Panc1 (cell line): ENCODE results near the gene FGL2. TPM values are rescaled to one million over a fixed set of nuclear protein-coding genes. Genes with fewer than 3 reads are reported as not detected.

ENCODE experiments used
- ATAC-seq: fragments of 200-7000 bp; cut with Tn5 transposase; 2 replicates; pipeline ENCODE4 v1.9.1; 2020; ENCODE audit warnings: mild to moderate bottlenecking, moderate library complexity
- BruUV-seq: library from RNA; stranded (reverse); fragments of 400-500 nt; replicated peaks from 2 replicates; lab custom pipeline; 2021; lab: Mats Ljungman, UMichigan
- CTCF ChIA-PET: fragments of 300-600 bp; sonication (Branson Sonifier 250); formaldehyde crosslinking; loops from one replicate; lab custom pipeline; 2022; ENCODE audit warnings: antibody characterized with exemption; lab: Charles Lee
- POLR2A ChIA-PET: fragments of 300-600 bp; sonication (Branson Sonifier 250); formaldehyde crosslinking; loops from one replicate; lab custom pipeline; 2022; ENCODE audit warnings: antibody characterized with exemption; lab: Charles Lee
- DNase-seq: peaks from one replicate; pipeline ENCODE4 v3.0.0-alpha.2; 2010; ENCODE audit warnings: low read depth, low spot score
- H3K27ac ChIP-seq: 2 replicates; pipeline ENCODE4 v1.5.1; 2011; ENCODE audit warnings: mild to moderate bottlenecking, low read length, inconsistent platforms
- H3K27me3 ChIP-seq: fragments of 200-500 bp; sonication (Bioruptor generic); 2 replicates; pipeline ENCODE4 v1.6.0; 2014; ENCODE audit warnings: low read length, inconsistent platforms; ENCODE audit not compliant: control insufficient read depth, insufficient read depth
- H3K36me3 ChIP-seq: fragments of 200-500 bp; sonication (Bioruptor generic); 2 replicates; pipeline ENCODE4 v1.5.1; 2014; ENCODE audit warnings: inconsistent platforms, mild to moderate bottlenecking, low read length, moderate library complexity; ENCODE audit not compliant: control insufficient read depth, insufficient read depth
- H3K4me1 ChIP-seq: 2 replicates; pipeline ENCODE4 v1.5.1; 2011; ENCODE audit warnings: inconsistent platforms, mild to moderate bottlenecking, low read length, moderate library complexity; ENCODE audit not compliant: control insufficient read depth, insufficient read depth
- H3K4me3 ChIP-seq, 2 experiments: 2 replicates each; pipeline ENCODE4 v1.5.1; 2011 to 2012; ENCODE audit warnings: low read depth in 2 of 2, low read length in 2 of 2, mild to moderate bottlenecking in 2 of 2, inconsistent platforms in 1 of 2, moderate library complexity in 1 of 2
- H3K9me3 ChIP-seq: fragments of 200-500 bp; sonication (Bioruptor generic); 2 replicates; pipeline ENCODE4 v1.5.1; 2014; ENCODE audit warnings: low read depth, mild to moderate bottlenecking, inconsistent platforms, low read length, moderate library complexity; ENCODE audit not compliant: control insufficient read depth, insufficient read depth
- CTCF ChIP-seq: fragments of 450-650 bp; IDR thresholded peaks from 2 replicates; pipeline ENCODE4 v1.5.1; 2017; ENCODE audit warnings: mild to moderate bottlenecking
- POLR2AphosphoS5 ChIP-seq: IDR thresholded peaks from 2 replicates; pipeline ENCODE4 v1.6.1; 2012; ENCODE audit warnings: mild to moderate bottlenecking, low read depth, low read length, moderate library complexity
- REST ChIP-seq, 2 experiments: IDR thresholded peaks; 2 replicates each; pipeline ENCODE4 v1.6.1; 2011 to 2012; ENCODE audit warnings: low read depth in 2 of 2, control low read depth in 1 of 2, low read length in 1 of 2, mild to moderate bottlenecking in 1 of 2, moderate library complexity in 1 of 2; ENCODE audit not compliant: insufficient read depth in 1 of 2
- SIN3A ChIP-seq: IDR thresholded peaks from 2 replicates; pipeline ENCODE4 v1.6.1; 2012; ENCODE audit warnings: low read depth, mild to moderate bottlenecking, low read length, moderate library complexity, borderline replicate concordance; ENCODE audit not compliant: insufficient read depth
- TCF7L2 ChIP-seq: IDR thresholded peaks from 2 replicates; pipeline ENCODE4 v1.6.1; 2011; ENCODE audit warnings: mild to moderate bottlenecking, low read depth, low read length, inconsistent platforms
- in situ Hi-C: cut with HindIII; loops from 2 replicates; pipeline ENCODE4 v1.10.0; 2016; ENCODE audit warnings: low sequenced_read_pairs, low pct_unique_long_range_greater_than_20kb
- intact Hi-C: fragments of 100-400 bp; cut with micrococcal nuclease; formaldehyde crosslinking; loops from one replicate; pipeline ENCODE4 v1.10.0; 2022; ENCODE audit not compliant: unreplicated experiment
- total RNA-seq: library from RNA; stranded (reverse); gene quantifications from one replicate; pipeline ENCODE4 v1.2.1, GENCODE V29; 2021; ENCODE audit not compliant: unreplicated experiment

The FGL2 gene
- total RNA-seq, 1 experiment from 2014 or later, result not detected

- Histone ChIP-seq H3K4me1 (no peaks in the 10 kb centered on the region), H3K36me3 (no peaks in the 10 kb centered on the region; the same call in 1 of the 2 replicates), H3K4me3 (no peak overlapping the region), H3K9me3 (no peaks in the 10 kb centered on the region), H3K27ac (no peak overlapping the region), H3K27me3 (peaks cover 2% of the 10 kb centered on the region; the same call in 1 of the 2 replicates)
- POLR2A ChIA-PET, result no interaction called here
- CTCF ChIA-PET, result interaction anchor here (0.6 to 2.1 kb wide), 3 partner anchors 85 to 232 kb away, joined by 3 to 8 read pairs (median 5); partner anchors contain the start of gene CCDC146
- DNase-seq (peak; percentile 64), ATAC-seq (peak; percentile 94)
- intact Hi-C loops (loop anchor here (2.0 kb wide), 1 partner anchor 119 kb away; no protein-coding TSS in a partner anchor), in situ Hi-C loops (no loop called here)
- no TSS peak for BruUV-seq
- TF ChIP-seq TCF7L2, result no peak
- TF ChIP-seq CTCF, result peak; percentile 83; the same call in 1 of the 2 replicates
- TF ChIP-seq SIN3A, result no peak
- TF ChIP-seq REST (IDR thresholded peaks at IDR 0.05; ENCODE audit: insufficient read depth in 1 of 2, low read depth in 2 of 2, low read length in 1 of 2), result no peak
These were observed 47.7 kb upstream of the FGL2 start for GRCh38 chr7:77247206-77247850.

DNA sequence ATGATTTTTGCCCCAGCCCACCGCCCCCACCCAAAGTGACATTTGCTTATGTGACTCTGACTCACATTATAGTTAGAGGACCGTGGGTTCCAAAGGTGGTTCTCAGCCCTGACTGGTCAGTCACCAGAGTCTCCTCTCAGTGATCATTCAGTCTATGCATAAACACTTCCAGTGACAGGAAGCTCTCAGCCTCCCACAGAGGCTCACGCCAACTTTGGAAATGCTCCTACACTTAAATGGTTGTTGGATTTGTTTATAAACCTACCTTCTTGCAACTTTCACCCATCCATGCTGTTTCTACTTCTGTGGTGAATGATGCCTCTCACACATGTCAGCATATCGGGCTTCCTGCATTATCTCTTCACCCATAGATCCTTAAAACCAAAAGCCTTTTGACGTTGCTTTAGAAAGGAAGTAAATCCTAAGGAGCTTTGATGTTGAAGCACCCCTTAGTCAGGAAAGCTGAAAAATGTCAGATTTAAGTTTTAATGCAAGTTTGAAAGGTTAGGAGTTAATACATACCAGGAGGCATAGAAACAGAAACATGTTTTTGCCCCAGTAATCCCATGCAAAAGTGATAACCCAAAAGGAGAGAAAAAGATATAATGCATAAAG is 46.5 kb upstream of the FGL2 start:
- ChIA-PET POLR2A (no interaction called here), CTCF (no interaction called here)
- H3K27me3 ChIP-seq, result peaks cover 2% of the 10 kb centered on the region; the same call in 1 of the 2 replicates
- no peak overlapping the region for H3K27ac ChIP-seq
- no TSS peak for BruUV-seq
- no peaks in the 10 kb centered on the region for H3K9me3 ChIP-seq
- in situ Hi-C loops (no loop called here), intact Hi-C loops (loop anchor here (2.0 kb wide), 1 partner anchor 117 kb away; no protein-coding TSS in a partner anchor)
- no peaks in the 10 kb centered on the region for H3K4me1 ChIP-seq
- TF ChIP-seq REST (IDR thresholded peaks at IDR 0.05; ENCODE audit: insufficient read depth in 1 of 2, low read depth in 2 of 2, low read length in 1 of 2) (no peak), TCF7L2 (no peak), SIN3A (no peak), CTCF (no peak), POLR2AphosphoS5 (no peak)
- H3K4me3 ChIP-seq, result no peak overlapping the region
- H3K36me3 ChIP-seq, result no peaks in the 10 kb centered on the region; the same call in 1 of the 2 replicates
- ATAC-seq (no peak), DNase-seq (no peak)
